BJ (cell line): ENCODE measurements around the gene COQ6. TPM values are rescaled to one million over a fixed set of nuclear protein-coding genes. Genes with fewer than 3 reads are reported as not detected.

ENCODE experiments used
- CTCF ChIA-PET: fragments of 350-600 bp; formaldehyde crosslinking; extraction: SDS; loops from one replicate; lab custom pipeline; 2021; ENCODE audit warnings: antibody characterized with exemption, inconsistent platforms; lab: Yijun Ruan, JAX
- POLR2A ChIA-PET: fragments of 300-600 bp; sonication (Branson Sonifier 250); formaldehyde crosslinking; extraction: SDS; loops from one replicate; lab custom pipeline; 2021; ENCODE audit warnings: antibody characterized with exemption; lab: Charles Lee
- DNase-seq: peaks from one replicate; pipeline ENCODE4 v3.0.0-alpha.2; 2011; ENCODE audit warnings: low read depth
- H3K27me3 ChIP-seq: 2 replicates; pipeline ENCODE4 v1.6.0; 2011; ENCODE audit warnings: low read length; ENCODE audit not compliant: control insufficient read depth, insufficient read depth
- H3K36me3 ChIP-seq: 2 replicates; pipeline ENCODE4 v1.5.1; 2011; ENCODE audit warnings: low read length; ENCODE audit not compliant: control insufficient read depth, insufficient read depth
- H3K4me3 ChIP-seq: 2 replicates; pipeline ENCODE4 v1.5.1; 2011; ENCODE audit warnings: low read depth, mild to moderate bottlenecking, control low read depth, low read length
- CTCF ChIP-seq: IDR thresholded peaks from 2 replicates; pipeline ENCODE4 v1.5.1; 2011; ENCODE audit warnings: low read depth, mild to moderate bottlenecking, control low read depth, inconsistent platforms, low read length, moderate library complexity; ENCODE audit not compliant: insufficient read depth
- polyA plus RNA-seq: library from polyadenylated mRNA; depleted of rRNA; stranded (reverse); fragments of >200 nt; gene quantifications from 2 replicates; pipeline ENCODE4 v1.2.3, GENCODE V29; 2011

COQ6 gene
- polyA plus RNA-seq, 1 experiment: 38.2 TPM

- H3K4me3 ChIP-seq: no peak overlapping the region
- TF ChIP-seq CTCF: no peak
- CTCF ChIA-PET: interaction anchor here (1.4 kb wide), 1 partner anchor 14 kb away, joined by 4 read pairs; no protein-coding TSS in a partner anchor
- peaks cover 5% of the 10 kb centered on the region for H3K36me3 ChIP-seq
- POLR2A ChIA-PET: no interaction called here
- peak; percentile 43 for DNase-seq
- no peaks in the 10 kb centered on the region for H3K27me3 ChIP-seq
These were observed 7.0 kb upstream of the COQ6 start for GRCh38 chr14:73943083-73943482.

GRCh38 chr14:73944432-73945158, 5.5 kb upstream of the COQ6 start:
- ChIA-PET CTCF (no interaction called here), POLR2A (no interaction called here)
- peaks cover 5% of the 10 kb centered on the region for H3K36me3 ChIP-seq
- no peak overlapping the region for H3K4me3 ChIP-seq
- H3K27me3 ChIP-seq: no peaks in the 10 kb centered on the region
- no peak for DNase-seq
- no peak for TF ChIP-seq CTCF

GRCh38 chr14:73945159-73945670, 4.9 kb upstream of the COQ6 start:
- no peak for DNase-seq
- no peaks in the 10 kb centered on the region for H3K27me3 ChIP-seq
- H3K36me3 ChIP-seq: peaks cover 5% of the 10 kb centered on the region
- ChIA-PET POLR2A (no interaction called here), CTCF (no interaction called here)
- TF ChIP-seq CTCF: no peak
- no peak overlapping the region for H3K4me3 ChIP-seq

GRCh38 chr14:73953731-73954130, 3.6 kb downstream of the COQ6 start:
- ChIA-PET POLR2A (no interaction called here), CTCF (no interaction called here)
- Histone ChIP-seq H3K27me3 (no peaks in the 10 kb centered on the region), H3K4me3 (no peak overlapping the region), H3K36me3 (peaks cover 14% of the 10 kb centered on the region)
- TF ChIP-seq CTCF: no peak
- DNase-seq: no peak

GRCh38 chr14:73955674-73956073, 5.6 kb downstream of the COQ6 start:
- Histone ChIP-seq H3K36me3 (peaks cover 21% of the 10 kb centered on the region), H3K4me3 (no peak overlapping the region), H3K27me3 (no peaks in the 10 kb centered on the region)
- no peak for TF ChIP-seq CTCF
- ChIA-PET POLR2A (no interaction called here), CTCF (no interaction called here)
- no peak for DNase-seq
